PC-9 (cell line): ENCODE data around the gene PAAF1.

Experiments
- EZH2 ChIP-seq: fragments of 200-600 bp; sonication (generic); IDR thresholded peaks from 2 replicates; pipeline ENCODE4 v1.8.0; 2017; ENCODE audit warnings: antibody characterized with exemption, low read depth
- TF ChIP-seq, protein P1 (sequence below): fragments of 200-600 bp; sonication (generic); conservative IDR thresholded peaks from 2 replicates; pipeline ENCODE4 v1.6.1; 2017; ENCODE audit warnings: mixed run types, antibody characterized with exemption, mild to moderate bottlenecking, moderate library complexity

DNA sequence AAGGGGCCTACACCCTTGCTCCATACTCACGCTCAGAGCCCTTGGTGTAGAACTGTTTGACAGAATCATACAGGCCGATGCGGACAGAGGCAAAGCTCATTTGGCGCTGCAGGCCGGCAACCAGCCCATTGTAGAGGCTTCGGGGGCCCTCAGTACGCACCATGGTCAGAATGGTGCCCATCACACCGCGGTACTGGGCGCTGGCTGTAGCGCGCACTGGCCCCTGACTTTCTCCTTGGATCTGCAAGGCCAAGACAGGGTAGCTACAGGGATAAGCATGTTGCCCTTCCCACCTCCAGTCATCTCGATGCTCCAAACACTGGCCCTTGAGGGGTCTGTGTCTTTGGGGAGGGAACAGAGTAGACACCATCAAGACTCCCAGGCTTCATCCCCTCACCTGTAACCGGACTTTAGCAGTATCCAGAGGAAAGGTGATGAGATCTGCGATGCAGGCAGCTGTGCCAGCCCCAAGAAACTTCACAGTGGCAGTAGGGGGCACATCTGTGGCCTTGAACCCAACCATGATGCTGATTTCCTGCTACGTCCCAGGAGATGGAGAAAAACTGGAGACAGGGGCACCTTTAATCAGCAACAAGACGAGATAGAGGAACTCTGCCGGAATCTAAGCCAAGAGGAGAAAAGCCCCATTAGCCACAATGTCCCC lies 101.2 kb downstream of the PAAF1 start:
- TF ChIP-seq EZH2, result no peak
- TF ChIP-seq, protein P1, sequence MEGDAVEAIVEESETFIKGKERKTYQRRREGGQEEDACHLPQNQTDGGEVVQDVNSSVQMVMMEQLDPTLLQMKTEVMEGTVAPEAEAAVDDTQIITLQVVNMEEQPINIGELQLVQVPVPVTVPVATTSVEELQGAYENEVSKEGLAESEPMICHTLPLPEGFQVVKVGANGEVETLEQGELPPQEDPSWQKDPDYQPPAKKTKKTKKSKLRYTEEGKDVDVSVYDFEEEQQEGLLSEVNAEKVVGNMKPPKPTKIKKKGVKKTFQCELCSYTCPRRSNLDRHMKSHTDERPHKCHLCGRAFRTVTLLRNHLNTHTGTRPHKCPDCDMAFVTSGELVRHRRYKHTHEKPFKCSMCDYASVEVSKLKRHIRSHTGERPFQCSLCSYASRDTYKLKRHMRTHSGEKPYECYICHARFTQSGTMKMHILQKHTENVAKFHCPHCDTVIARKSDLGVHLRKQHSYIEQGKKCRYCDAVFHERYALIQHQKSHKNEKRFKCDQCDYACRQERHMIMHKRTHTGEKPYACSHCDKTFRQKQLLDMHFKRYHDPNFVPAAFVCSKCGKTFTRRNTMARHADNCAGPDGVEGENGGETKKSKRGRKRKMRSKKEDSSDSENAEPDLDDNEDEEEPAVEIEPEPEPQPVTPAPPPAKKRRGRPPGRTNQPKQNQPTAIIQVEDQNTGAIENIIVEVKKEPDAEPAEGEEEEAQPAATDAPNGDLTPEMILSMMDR, result no peak
